Measurements from ENCODE around the gene MIA3.
"Not testable (repeated sequence)": the region's sequence is repeated elsewhere in the genome, so short reads cannot be mapped to it uniquely, and the experiment has no call there.

The MIA3 gene

GRCh38 chr1:222596696-222597095 lies 21.2 kb upstream of the MIA3 start:
- Histone ChIP-seq H3K36me3 (no peaks in the 10 kb centered on the region), H3K9me3 (ENCODE audit: severe bottlenecking) (no peaks in the 10 kb centered on the region), H3K4me3 (ENCODE audit: low read depth, low read length) (no peak overlapping the region), H3K27ac (no peak overlapping the region), H3K27me3 (ENCODE audit: insufficient read depth, low read depth, severe bottlenecking) (no peaks in the 10 kb centered on the region)
- no peak for TF ChIP-seq CTCF (IDR thresholded peaks at IDR 0.05; ENCODE audit: low read depth, low read length)
- DNase-seq = no peak

GRCh38 chr1:222600281-222600680 lies 17.6 kb upstream of the MIA3 start:
- Histone ChIP-seq H3K4me3 (ENCODE audit: low read depth, low read length) (no peak overlapping the region), H3K27ac (no peak overlapping the region), H3K36me3 (no peaks in the 10 kb centered on the region), H3K9me3 (ENCODE audit: severe bottlenecking) (no peaks in the 10 kb centered on the region), H3K27me3 (ENCODE audit: insufficient read depth, low read depth, severe bottlenecking) (no peaks in the 10 kb centered on the region)
- DNase-seq = no peak
- no peak for TF ChIP-seq CTCF (IDR thresholded peaks at IDR 0.05; ENCODE audit: low read depth, low read length)

- Histone ChIP-seq H3K4me3 (ENCODE audit: low read depth, low read length) (no peak overlapping the region), H3K9me3 (ENCODE audit: severe bottlenecking) (no peaks in the 10 kb centered on the region), H3K27ac (no peak overlapping the region), H3K27me3 (ENCODE audit: insufficient read depth, low read depth, severe bottlenecking) (no peaks in the 10 kb centered on the region), H3K36me3 (no peaks in the 10 kb centered on the region)
- TF ChIP-seq CTCF (IDR thresholded peaks at IDR 0.05; ENCODE audit: low read depth, low read length) = no peak
- DNase-seq = no peak
These were observed 16.6 kb upstream of the MIA3 start for GRCh38 chr1:222601257-222601656.

- H3K9me3 ChIP-seq (ENCODE audit: severe bottlenecking) = no peaks in the 10 kb centered on the region
- H3K27me3 ChIP-seq (ENCODE audit: insufficient read depth, low read depth, severe bottlenecking) = no peaks in the 10 kb centered on the region
- TF ChIP-seq CTCF (IDR thresholded peaks at IDR 0.05; ENCODE audit: low read depth, low read length) = no peak
- no peak overlapping the region for H3K4me3 ChIP-seq (ENCODE audit: low read depth, low read length)
- no peak overlapping the region for H3K27ac ChIP-seq
- no peak for DNase-seq
- no peaks in the 10 kb centered on the region for H3K36me3 ChIP-seq
These were observed 11.1 kb upstream of the MIA3 start for GRCh38 chr1:222606757-222607156.

- H3K27me3 ChIP-seq (ENCODE audit: insufficient read depth, low read depth, severe bottlenecking); H3K9me3 ChIP-seq (ENCODE audit: severe bottlenecking); H3K27ac ChIP-seq; H3K4me3 ChIP-seq (ENCODE audit: low read depth, low read length); H3K36me3 ChIP-seq; DNase-seq: not testable (repeated sequence)
These were observed 8.8 kb upstream of the MIA3 start for GRCh38 chr1:222609111-222609510.

GRCh38 chr1:222610728-222611127 lies 7.2 kb upstream of the MIA3 start:
- Histone ChIP-seq H3K4me3 (ENCODE audit: low read depth, low read length) (no peak overlapping the region), H3K9me3 (ENCODE audit: severe bottlenecking) (no peaks in the 10 kb centered on the region), H3K27me3 (ENCODE audit: insufficient read depth, low read depth, severe bottlenecking) (no peaks in the 10 kb centered on the region), H3K27ac (no peak overlapping the region), H3K36me3 (no peaks in the 10 kb centered on the region)
- DNase-seq = no peak
- no peak for TF ChIP-seq CTCF (IDR thresholded peaks at IDR 0.05; ENCODE audit: low read depth, low read length)
